ENCODE data around the gene INO80.

DNA sequence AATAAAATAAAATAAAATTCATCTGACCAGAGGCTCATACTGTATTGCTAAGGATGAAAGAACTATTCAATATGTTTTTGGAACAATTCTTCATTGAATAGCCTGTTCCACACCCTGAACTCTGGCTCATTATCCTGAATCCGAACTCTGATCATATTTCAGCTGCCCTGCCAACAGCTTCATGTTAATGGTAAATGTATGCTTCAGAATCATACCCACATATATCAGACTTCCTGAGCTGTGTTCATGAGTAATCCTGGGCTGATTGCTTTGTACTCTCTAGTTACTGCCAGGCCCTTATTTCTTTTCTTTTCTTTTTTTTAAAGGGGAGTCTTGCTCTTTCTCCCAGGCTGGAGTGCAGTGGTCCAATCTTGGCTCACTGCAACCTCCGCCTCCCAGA, 11.8 kb downstream of the INO80 start:
- TF ChIP-seq, protein P1, sequence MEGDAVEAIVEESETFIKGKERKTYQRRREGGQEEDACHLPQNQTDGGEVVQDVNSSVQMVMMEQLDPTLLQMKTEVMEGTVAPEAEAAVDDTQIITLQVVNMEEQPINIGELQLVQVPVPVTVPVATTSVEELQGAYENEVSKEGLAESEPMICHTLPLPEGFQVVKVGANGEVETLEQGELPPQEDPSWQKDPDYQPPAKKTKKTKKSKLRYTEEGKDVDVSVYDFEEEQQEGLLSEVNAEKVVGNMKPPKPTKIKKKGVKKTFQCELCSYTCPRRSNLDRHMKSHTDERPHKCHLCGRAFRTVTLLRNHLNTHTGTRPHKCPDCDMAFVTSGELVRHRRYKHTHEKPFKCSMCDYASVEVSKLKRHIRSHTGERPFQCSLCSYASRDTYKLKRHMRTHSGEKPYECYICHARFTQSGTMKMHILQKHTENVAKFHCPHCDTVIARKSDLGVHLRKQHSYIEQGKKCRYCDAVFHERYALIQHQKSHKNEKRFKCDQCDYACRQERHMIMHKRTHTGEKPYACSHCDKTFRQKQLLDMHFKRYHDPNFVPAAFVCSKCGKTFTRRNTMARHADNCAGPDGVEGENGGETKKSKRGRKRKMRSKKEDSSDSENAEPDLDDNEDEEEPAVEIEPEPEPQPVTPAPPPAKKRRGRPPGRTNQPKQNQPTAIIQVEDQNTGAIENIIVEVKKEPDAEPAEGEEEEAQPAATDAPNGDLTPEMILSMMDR (IDR thresholded peaks at IDR 0.05 in 4 of 5, conservative IDR thresholded peaks at IDR 0.05 in 1 of 5) = no peak
- TF ChIP-seq POLR2A (IDR thresholded peaks at IDR 0.05) = no peak
